Measurements from ENCODE around the gene TRAF1. TPM values are rescaled to one million over a fixed set of nuclear protein-coding genes. Genes with fewer than 3 reads are reported as not detected.

TRAF1 gene
- total and polyA plus RNA-seq, 2 of the 13 experiments (the other 11 are each of a cell fraction or from before 2014, with no cell fraction given): 0.44 to 1.0 TPM

- TF ChIP-seq ETV5 (CRISPR knock-in tag; IDR thresholded peaks at IDR 0.05; ENCODE audit: borderline replicate concordance): peak; percentile 52; the same call in 1 of the 2 replicates
- no peak for TF ChIP-seq ZNF7 (CRISPR knock-in tag; IDR thresholded peaks at IDR 0.05)
- TF ChIP-seq ZNF142 (CRISPR knock-in tag; IDR thresholded peaks at IDR 0.05): no peak
- TF ChIP-seq IKZF5 (CRISPR knock-in tag; IDR thresholded peaks at IDR 0.05): no peak; the same call in 1 of the 2 replicates
- TF ChIP-seq FOXC1 (CRISPR knock-in tag; IDR thresholded peaks at IDR 0.05; ENCODE audit: borderline replicate concordance): peak; percentile 62; the same call in 1 of the 2 replicates
Observed at GRCh38 chr9:120877276-120878034, 49.1 kb downstream of the TRAF1 start (continued).

Data from HepG2 (cell line).